Skeletal muscle tissue (tissue), 4 donors: ENCODE results near the gene OVCA2. TPM values are rescaled to one million over a fixed set of nuclear protein-coding genes. Genes with fewer than 3 reads are reported as not detected.

Source experiments
- H3K27ac ChIP-seq: one replicate; pipeline ENCODE4 v1.7.0; 2013; ENCODE audit warnings: mild to moderate bottlenecking, low read depth, low read length, inconsistent platforms
- H3K27me3 ChIP-seq, 3 donors: one replicate each; pipeline ENCODE4 v1.7.0; 2013; ENCODE audit warnings: low read length in 3 of 3; ENCODE audit not compliant: control insufficient read depth in 3 of 3, insufficient read depth in 3 of 3
- H3K36me3 ChIP-seq, 3 donors: one replicate each; pipeline ENCODE4 v1.7.0; 2013; ENCODE audit warnings: low read length in 3 of 3; ENCODE audit not compliant: control insufficient read depth in 3 of 3, insufficient read depth in 3 of 3
- H3K4me1 ChIP-seq, 3 donors: one replicate each; pipeline ENCODE4 v1.7.0; 2013; ENCODE audit warnings: low read length in 3 of 3, mild to moderate bottlenecking in 3 of 3; ENCODE audit not compliant: control insufficient read depth in 3 of 3, insufficient read depth in 3 of 3
- H3K4me3 ChIP-seq, 3 donors: one replicate each; pipeline ENCODE4 v1.7.0; 2013; ENCODE audit warnings: low read length in 3 of 3
- H3K9ac ChIP-seq, 3 donors: one replicate each; pipeline ENCODE4 v1.7.0; 2013; ENCODE audit warnings: low read length in 3 of 3, mild to moderate bottlenecking in 3 of 3, moderate library complexity in 2 of 3, low read depth in 1 of 3
- H3K9me3 ChIP-seq, 3 donors: one replicate each; pipeline ENCODE4 v1.7.0; 2013; ENCODE audit warnings: low read length in 3 of 3; ENCODE audit not compliant: control insufficient read depth in 3 of 3
- total RNA-seq: library from RNA; depleted of rRNA; stranded (reverse); fragments of >200 nt; gene quantifications from one replicate; pipeline ENCODE4 v1.2.3, GENCODE V29; 2014
- donor health status: Osteomylitis.

The OVCA2 gene
- total RNA-seq, 1 donor from 2014 or later: 24.0 TPM

- Histone ChIP-seq H3K27me3 (peaks cover 12 to 25% (median 24%) of the 10 kb centered on the region in 3 donors), H3K36me3 (no peaks in the 10 kb centered on the region), H3K27ac (no peak overlapping the region), H3K9ac (no peak overlapping the region), H3K4me3 (peak overlapping the region in 2 of 3 donors; percentile 43 to 74), H3K4me1 (peaks cover 14 to 29% (median 28%) of the 10 kb centered on the region in 3 donors), H3K9me3 (no peaks in the 10 kb centered on the region)
These were observed 18.6 kb upstream of the OVCA2 start for GRCh38 chr17:2023256-2023655.

- Histone ChIP-seq H3K4me1 (peaks cover 14 to 28% (median 24%) of the 10 kb centered on the region in 3 donors), H3K4me3 (peak overlapping the region; percentile 63 to 74 (median 70)), H3K27ac (no peak overlapping the region), H3K9me3 (no peaks in the 10 kb centered on the region), H3K27me3 (peaks cover 13 to 27% (median 25%) of the 10 kb centered on the region in 3 donors), H3K36me3 (no peaks in the 10 kb centered on the region), H3K9ac (peak overlapping the region; percentile 64 to 80 (median 68))
These were observed 17.9 kb upstream of the OVCA2 start for GRCh38 chr17:2023692-2024571.

DNA sequence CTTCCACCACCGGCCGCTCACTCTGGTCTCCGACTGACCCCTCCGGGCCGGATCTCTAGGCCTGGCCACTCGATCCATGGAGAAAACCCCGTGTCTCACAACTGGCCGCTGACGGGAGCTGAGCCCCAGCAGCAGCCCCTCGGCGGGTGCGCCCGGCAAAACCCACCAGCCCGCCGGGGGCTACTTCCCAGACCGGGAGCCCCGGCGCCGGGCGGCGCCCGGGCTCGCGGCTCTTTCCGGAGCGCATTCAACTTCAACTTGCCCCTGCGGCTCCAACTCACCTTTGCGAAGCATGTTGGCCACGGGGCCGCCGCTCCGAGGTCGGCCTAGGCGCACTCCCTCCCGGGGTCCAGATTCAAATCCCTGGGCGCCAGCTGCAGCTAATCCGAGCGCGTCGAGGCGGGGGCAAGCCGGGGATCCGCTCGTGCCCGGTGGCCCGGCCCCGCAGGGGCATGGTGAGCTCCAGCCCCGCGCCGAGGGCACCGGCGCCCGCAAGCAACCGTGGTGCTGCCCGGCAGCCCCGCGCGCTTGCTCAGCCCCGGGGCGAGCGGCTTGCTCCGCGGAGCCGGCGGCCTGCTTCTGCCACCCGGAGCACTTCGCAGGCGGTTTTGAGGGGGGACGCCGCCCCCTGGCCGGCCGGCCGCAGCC lies 17.1 kb upstream of the OVCA2 start:
- H3K4me1 ChIP-seq: peaks cover 14 to 31% (median 25%) of the 10 kb centered on the region in 3 donors
- no peak overlapping the region for H3K27ac ChIP-seq
- H3K9me3 ChIP-seq: no peaks in the 10 kb centered on the region
- H3K4me3 ChIP-seq: peak overlapping the region; percentile 63 to 74 (median 70)
- H3K36me3 ChIP-seq: no peaks in the 10 kb centered on the region
- peak overlapping the region; percentile 64 to 80 (median 68) for H3K9ac ChIP-seq
- H3K27me3 ChIP-seq: peaks cover 13 to 31% (median 22%) of the 10 kb centered on the region in 3 donors

- H3K9ac ChIP-seq: peak within 1 kb of the TSS; percentile 64 to 80 (median 68)
- H3K4me1 ChIP-seq: peaks cover 14 to 32% (median 23%) of the 10 kb centered on the region in 3 donors
- peak within 1 kb of the TSS; percentile 63 to 74 (median 70) for H3K4me3 ChIP-seq
- peak within 1 kb of the TSS; percentile 36 for H3K27ac ChIP-seq
- H3K36me3 ChIP-seq: peaks cover 0 to 2% (median 0%) of the 10 kb centered on the region in 3 donors
- H3K9me3 ChIP-seq: no peaks in the 10 kb centered on the region
- peaks cover 13 to 31% (median 22%) of the 10 kb centered on the region in 3 donors for H3K27me3 ChIP-seq
These were observed 16.6 kb upstream of the OVCA2 start, which contains the start of gene RTN4RL1 for GRCh38 chr17:2025220-2025621. RTN4RL1 (minus strand) TSS chr17:2025334; CDS start chr17:2024865, 469 bp downstream.

- peak overlapping the region; percentile 48 to 74 (median 70) for H3K4me3 ChIP-seq
- H3K27me3 ChIP-seq: peaks cover 13 to 31% (median 22%) of the 10 kb centered on the region in 3 donors
- H3K36me3 ChIP-seq: peaks cover 0 to 3% (median 0%) of the 10 kb centered on the region in 3 donors
- no peaks in the 10 kb centered on the region for H3K9me3 ChIP-seq
- H3K9ac ChIP-seq: peak overlapping the region in 2 of 3 donors; percentile 56 to 64
- peaks cover 18 to 34% (median 27%) of the 10 kb centered on the region in 3 donors for H3K4me1 ChIP-seq
- H3K27ac ChIP-seq: peak overlapping the region; percentile 36
These were observed 16.1 kb upstream of the OVCA2 start for GRCh38 chr17:2025622-2026309.

- H3K4me3 ChIP-seq: no peak overlapping the region
- H3K9ac ChIP-seq: no peak overlapping the region
- H3K36me3 ChIP-seq: peaks cover 0 to 5% (median 3%) of the 10 kb centered on the region in 3 donors
- no peaks in the 10 kb centered on the region for H3K9me3 ChIP-seq
- peaks cover 13 to 31% (median 22%) of the 10 kb centered on the region in 3 donors for H3K27me3 ChIP-seq
- H3K27ac ChIP-seq: no peak overlapping the region
- H3K4me1 ChIP-seq: peaks cover 31 to 48% (median 44%) of the 10 kb centered on the region in 3 donors
These were observed 14.1 kb upstream of the OVCA2 start for GRCh38 chr17:2027528-2028233.

GRCh38 chr17:2028234-2028614 lies 13.6 kb upstream of the OVCA2 start:
- H3K36me3 ChIP-seq: peaks cover 0 to 5% (median 3%) of the 10 kb centered on the region in 3 donors
- H3K9ac ChIP-seq: no peak overlapping the region
- peaks cover 31 to 46% (median 44%) of the 10 kb centered on the region in 3 donors for H3K4me1 ChIP-seq
- no peak overlapping the region for H3K27ac ChIP-seq
- peaks cover 11 to 31% (median 22%) of the 10 kb centered on the region in 3 donors for H3K27me3 ChIP-seq
- H3K9me3 ChIP-seq: no peaks in the 10 kb centered on the region
- no peak overlapping the region for H3K4me3 ChIP-seq

DNA sequence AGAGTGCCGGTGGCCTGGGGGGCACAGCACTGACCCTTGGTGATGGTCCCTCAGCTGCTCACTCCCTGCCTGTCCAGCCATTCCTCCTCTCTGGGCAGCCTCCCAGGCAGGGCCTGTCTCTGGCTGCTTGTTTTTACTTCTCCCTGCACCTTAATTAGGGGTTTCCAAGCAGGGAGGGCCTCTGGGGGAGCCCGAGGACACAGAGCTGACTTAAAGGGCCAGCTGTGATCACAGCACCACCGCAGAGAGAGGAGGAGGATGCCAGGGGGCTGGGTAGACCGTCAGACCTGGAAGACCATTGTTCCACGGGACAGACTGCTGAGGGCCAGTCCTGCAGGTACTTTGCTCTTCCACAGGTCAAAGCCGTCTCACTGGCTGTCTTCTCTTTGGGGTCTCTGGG lies 13.1 kb upstream of the OVCA2 start:
- peaks cover 31 to 48% (median 43%) of the 10 kb centered on the region in 3 donors for H3K4me1 ChIP-seq
- H3K27me3 ChIP-seq: peaks cover 10 to 31% (median 22%) of the 10 kb centered on the region in 3 donors
- H3K27ac ChIP-seq: no peak overlapping the region
- H3K9me3 ChIP-seq: no peaks in the 10 kb centered on the region
- H3K4me3 ChIP-seq: no peak overlapping the region
- peak overlapping the region in 1 of 3 donors; percentile 25 for H3K9ac ChIP-seq
- H3K36me3 ChIP-seq: peaks cover 4 to 9% (median 8%) of the 10 kb centered on the region in 3 donors
